Thoracic aorta (tissue), 2 donors: ENCODE data around the gene COL25A1. TPM values are rescaled to one million over a fixed set of nuclear protein-coding genes. Genes with fewer than 3 reads are reported as not detected.

Experiments
- ATAC-seq: fragments of 150-250 bp; one replicate; pipeline ENCODE4 v1.8.0; 2017; ENCODE audit warnings: low read depth; ENCODE audit not compliant: insufficient number of reproducible peaks, low FRiP score
- DNase-seq: peaks from one replicate; pipeline ENCODE4 v3.0.0-alpha.2; 2020; ENCODE audit warnings: low spot score
- H3K27ac ChIP-seq, 2 donors: fragments of 200-600 bp; sonication (generic); 1 replicate in 1 of 2; 2 replicates in 1 of 2; pipeline ENCODE4 v1.5.1; 2016; ENCODE audit warnings: mild to moderate bottlenecking in 2 of 2, moderate library complexity in 2 of 2
- H3K27me3 ChIP-seq: fragments of 200-600 bp; sonication (generic); replicated peaks from 2 replicates; pipeline ENCODE4 v1.6.0; 2016; ENCODE audit warnings: mild to moderate bottlenecking; ENCODE audit not compliant: insufficient read depth
- H3K36me3 ChIP-seq: fragments of 200-600 bp; sonication (generic); one replicate; pipeline ENCODE4 v1.5.1; 2016
- H3K4me1 ChIP-seq, 2 donors: fragments of 200-600 bp; sonication (generic); 1 replicate in 1 of 2; 2 replicates in 1 of 2; pipeline versions ENCODE4 v1.5.1 to v1.6.0; 2016; ENCODE audit warnings: low read depth in 2 of 2, mild to moderate bottlenecking in 1 of 2; ENCODE audit not compliant: control insufficient read depth in 1 of 2
- H3K4me3 ChIP-seq: fragments of 200-600 bp; sonication (generic); 2 replicates; pipeline ENCODE4 v1.5.1; 2016; ENCODE audit warnings: mild to moderate bottlenecking
- H3K9me3 ChIP-seq: fragments of 200-600 bp; sonication (generic); 2 replicates; pipeline ENCODE4 v1.5.1; 2016
- total RNA-seq, 2 donors: library from RNA; depleted of rRNA; stranded (reverse); fragments of >200 nt; gene quantifications; one replicate each; pipeline versions ENCODE4 v1.1.0 to v1.2.3, GENCODE V29; 2016
- TF ChIP-seq, protein P1 (sequence below): fragments of 200-600 bp; sonication (generic); IDR thresholded peaks from one replicate; pipeline ENCODE4 v1.5.1; 2019; ENCODE audit warnings: antibody characterized with exemption

COL25A1 gene
- total RNA-seq, 2 donors from 2014 or later, result 0.42 to 0.81 TPM

DNA sequence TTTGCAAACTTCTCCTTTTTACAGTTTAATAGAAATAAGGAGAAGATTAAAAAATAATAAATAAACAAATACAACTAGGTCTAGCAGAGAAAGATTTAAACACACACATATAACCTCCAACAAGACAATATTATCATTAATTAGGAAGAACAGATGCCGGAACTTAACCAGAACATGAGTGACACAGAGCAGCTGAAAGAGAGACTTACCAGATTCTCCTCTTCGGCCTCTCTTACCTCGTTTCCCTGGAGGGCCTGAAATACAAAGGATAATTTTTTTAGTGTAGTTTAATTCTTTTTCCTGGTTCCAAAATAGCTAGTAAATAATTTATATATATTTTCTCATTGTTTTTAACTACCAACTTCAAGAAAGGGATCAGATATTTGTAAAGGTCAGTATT, 252.5 kb downstream of the COL25A1 start:
- Histone ChIP-seq H3K27me3 (no peaks in the 10 kb centered on the region), H3K4me1 (no peaks in the 10 kb centered on the region), H3K9me3 (no peaks in the 10 kb centered on the region), H3K36me3 (no peaks in the 10 kb centered on the region), H3K4me3 (no peak overlapping the region), H3K27ac (no peak overlapping the region)
- no peak for DNase-seq
- ATAC-seq, result no peak
- TF ChIP-seq, protein P1, sequence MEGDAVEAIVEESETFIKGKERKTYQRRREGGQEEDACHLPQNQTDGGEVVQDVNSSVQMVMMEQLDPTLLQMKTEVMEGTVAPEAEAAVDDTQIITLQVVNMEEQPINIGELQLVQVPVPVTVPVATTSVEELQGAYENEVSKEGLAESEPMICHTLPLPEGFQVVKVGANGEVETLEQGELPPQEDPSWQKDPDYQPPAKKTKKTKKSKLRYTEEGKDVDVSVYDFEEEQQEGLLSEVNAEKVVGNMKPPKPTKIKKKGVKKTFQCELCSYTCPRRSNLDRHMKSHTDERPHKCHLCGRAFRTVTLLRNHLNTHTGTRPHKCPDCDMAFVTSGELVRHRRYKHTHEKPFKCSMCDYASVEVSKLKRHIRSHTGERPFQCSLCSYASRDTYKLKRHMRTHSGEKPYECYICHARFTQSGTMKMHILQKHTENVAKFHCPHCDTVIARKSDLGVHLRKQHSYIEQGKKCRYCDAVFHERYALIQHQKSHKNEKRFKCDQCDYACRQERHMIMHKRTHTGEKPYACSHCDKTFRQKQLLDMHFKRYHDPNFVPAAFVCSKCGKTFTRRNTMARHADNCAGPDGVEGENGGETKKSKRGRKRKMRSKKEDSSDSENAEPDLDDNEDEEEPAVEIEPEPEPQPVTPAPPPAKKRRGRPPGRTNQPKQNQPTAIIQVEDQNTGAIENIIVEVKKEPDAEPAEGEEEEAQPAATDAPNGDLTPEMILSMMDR, result no peak

DNA sequence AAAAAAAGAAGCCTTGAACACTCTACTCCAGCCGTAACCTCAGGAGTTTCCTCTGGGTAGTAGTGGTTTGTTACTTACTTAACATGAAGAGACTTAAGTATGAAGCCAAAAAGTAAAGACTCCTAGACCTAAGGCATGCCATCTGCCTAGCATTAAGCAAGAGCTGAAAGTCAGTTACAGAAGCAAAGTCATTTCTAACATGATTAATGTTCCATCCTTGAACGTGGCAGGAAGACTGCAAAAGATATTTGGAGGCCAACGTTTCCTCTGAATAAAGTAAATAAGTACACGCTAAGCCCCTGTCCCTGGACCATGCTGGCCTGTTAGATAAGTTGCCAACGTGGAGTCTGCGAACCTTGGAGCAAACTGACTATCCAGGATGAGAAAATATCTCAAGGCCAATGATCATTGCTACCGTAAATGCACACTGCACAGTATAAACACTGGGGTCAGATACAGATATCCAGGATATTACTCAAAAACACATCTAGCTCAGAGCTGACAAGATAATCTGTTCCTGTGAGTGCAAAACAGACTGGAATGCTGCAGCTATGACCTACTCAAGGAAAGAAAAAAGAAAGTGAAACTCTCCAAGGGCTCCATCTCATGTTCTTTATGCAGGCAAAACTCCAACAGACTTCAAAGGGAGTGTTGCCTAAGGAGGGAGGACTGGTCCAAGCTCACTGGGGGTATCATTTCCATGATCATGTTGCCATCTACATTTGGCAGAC, 255.8 kb downstream of the COL25A1 start:
- no peak overlapping the region for H3K27ac ChIP-seq
- no peaks in the 10 kb centered on the region for H3K27me3 ChIP-seq
- no peak for DNase-seq
- H3K9me3 ChIP-seq, result no peaks in the 10 kb centered on the region
- no peaks in the 10 kb centered on the region for H3K36me3 ChIP-seq
- peak overlapping the region; percentile 54 for H3K4me3 ChIP-seq
- TF ChIP-seq, protein P1, result no peak
- H3K4me1 ChIP-seq, result no peaks in the 10 kb centered on the region
- ATAC-seq, result no peak

DNA sequence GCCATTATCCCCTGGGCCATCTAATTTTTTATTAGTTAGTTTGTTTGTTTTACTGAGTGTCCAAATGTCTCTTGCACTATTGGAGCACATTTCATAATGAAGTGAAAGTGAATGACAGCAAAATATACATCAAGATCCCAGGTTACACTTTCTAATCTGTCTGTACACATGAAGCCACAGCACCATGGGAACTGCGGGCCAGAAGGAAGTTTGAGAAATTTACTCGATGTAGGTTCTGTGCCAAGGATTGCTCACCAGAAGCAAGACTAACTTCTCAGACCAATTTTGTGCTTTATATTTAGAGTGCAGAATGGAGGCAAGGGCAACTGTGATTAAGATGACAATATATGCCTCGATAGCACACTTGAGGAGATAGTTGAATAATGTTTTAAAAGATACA, 258.0 kb downstream of the COL25A1 start:
- H3K27ac ChIP-seq, result no peak overlapping the region
- no peak for ATAC-seq

DNA sequence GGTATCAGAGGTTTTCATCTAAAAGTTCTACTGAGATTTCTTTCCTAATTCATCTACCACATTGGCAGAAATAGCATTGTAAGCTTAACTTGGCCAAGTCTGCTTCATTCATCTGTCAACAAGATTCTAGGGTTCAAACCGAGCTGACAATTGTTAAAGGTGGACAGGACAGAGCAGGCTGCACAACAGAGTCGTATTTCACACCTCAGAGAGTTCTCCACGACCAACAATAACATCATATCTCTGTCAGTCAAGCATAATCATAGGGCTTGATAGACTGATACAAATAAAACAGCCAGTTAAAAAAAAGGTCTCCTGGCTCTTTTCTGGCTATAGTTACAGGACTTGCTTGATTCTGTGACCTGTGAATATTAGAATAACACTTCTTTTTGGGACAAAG, 259.2 kb downstream of the COL25A1 start:
- no peaks in the 10 kb centered on the region for H3K27me3 ChIP-seq

More for the DNA sequence above, 258.0 kb downstream of the COL25A1 start:
- Histone ChIP-seq H3K27me3 (no peaks in the 10 kb centered on the region), H3K4me3 (no peak overlapping the region), H3K36me3 (no peaks in the 10 kb centered on the region), H3K4me1 (no peaks in the 10 kb centered on the region), H3K9me3 (no peaks in the 10 kb centered on the region)
- TF ChIP-seq, protein P1, result no peak
- DNase-seq, result no peak

More for the DNA sequence above, 259.2 kb downstream of the COL25A1 start:
- Histone ChIP-seq H3K4me1 (no peaks in the 10 kb centered on the region), H3K27ac (no peak overlapping the region), H3K4me3 (no peak overlapping the region), H3K9me3 (no peaks in the 10 kb centered on the region), H3K36me3 (no peaks in the 10 kb centered on the region)
- TF ChIP-seq, protein P1, result no peak
- DNase-seq (no peak), ATAC-seq (no peak)
